GM23338 (cell line): ENCODE data around the gene SPAG7. TPM values are rescaled to one million over a fixed set of nuclear protein-coding genes. Genes with fewer than 3 reads are reported as not detected.

Experiments used
- ATAC-seq: fragments of 200-7000 bp; cut with Tn5 transposase; 3 replicates; pipeline ENCODE4 v1.9.1; 2020
- DNase-seq: peaks from one replicate; pipeline ENCODE4 v3.0.0-alpha.2; 2015; ENCODE audit warnings: low spot score
- H2AFZ ChIP-seq: fragments of 200-600 bp; sonication (generic); 2 replicates; pipeline ENCODE4 v1.8.0; 2016; ENCODE audit warnings: antibody characterized with exemption, mild to moderate bottlenecking, moderate library complexity
- H3F3A ChIP-seq: fragments of 200-600 bp; sonication (generic); replicated peaks from 2 replicates; pipeline ENCODE4 v1.8.0; 2017; ENCODE audit warnings: antibody characterized with exemption, mixed run types, low read depth
- H3K27ac ChIP-seq: fragments of 200-600 bp; sonication (generic); 2 replicates; pipeline ENCODE4 v1.6.1; 2016; ENCODE audit warnings: low read depth
- H3K27me3 ChIP-seq: fragments of 200-600 bp; sonication (generic); 2 replicates; pipeline ENCODE4 v1.8.0; 2016; ENCODE audit warnings: mild to moderate bottlenecking, mixed run types, moderate library complexity; ENCODE audit not compliant: insufficient read depth
- H3K36me3 ChIP-seq: fragments of 200-600 bp; sonication (generic); 2 replicates; pipeline ENCODE4 v1.8.0; 2016; ENCODE audit warnings: mild to moderate bottlenecking; ENCODE audit not compliant: insufficient read depth
- H3K4me1 ChIP-seq: fragments of 200-600 bp; sonication (generic); 2 replicates; pipeline ENCODE4 v1.8.0; 2016; ENCODE audit warnings: mild to moderate bottlenecking, moderate library complexity; ENCODE audit not compliant: insufficient read depth
- H3K4me2 ChIP-seq: fragments of 200-600 bp; sonication (generic); 2 replicates; pipeline ENCODE4 v1.7.1; 2017; ENCODE audit warnings: mixed run types
- H3K4me3 ChIP-seq: fragments of 200-600 bp; sonication (generic); 2 replicates; pipeline ENCODE4 v1.6.1; 2016; ENCODE audit warnings: mixed run types
- H3K79me2 ChIP-seq: fragments of 200-600 bp; sonication (generic); replicated peaks from 2 replicates; pipeline ENCODE4 v1.8.0; 2017; ENCODE audit warnings: mild to moderate bottlenecking; ENCODE audit not compliant: insufficient read depth
- H3K9me2 ChIP-seq: fragments of 200-600 bp; sonication (generic); 2 replicates; pipeline ENCODE4 v1.8.0; 2017; ENCODE audit not compliant: insufficient read depth
- H4K20me1 ChIP-seq: fragments of 200-600 bp; sonication (generic); replicated peaks from 2 replicates; pipeline ENCODE4 v1.8.0; 2017; ENCODE audit warnings: mild to moderate bottlenecking; ENCODE audit not compliant: insufficient read depth
- H3K27ac Mint-ChIP-seq: 2 replicates; pipeline ENCODE4 v1.8.0; 2020; ENCODE audit warnings: inconsistent platforms, mild to moderate bottlenecking, moderate library complexity, mixed read lengths
- H3K27me3 Mint-ChIP-seq: 3 replicates; pipeline ENCODE4 v1.8.0; 2022; ENCODE audit warnings: low read depth, mild to moderate bottlenecking, moderate library complexity, mixed read lengths, inconsistent platforms; ENCODE audit not compliant: insufficient read depth, poor library complexity
- H3K36me3 Mint-ChIP-seq: 3 replicates; pipeline ENCODE4 v1.8.0; 2021; ENCODE audit warnings: low read depth, mild to moderate bottlenecking, inconsistent platforms, moderate library complexity, mixed read lengths
- H3K4me1 Mint-ChIP-seq: 3 replicates; pipeline ENCODE4 v1.8.0; 2020; ENCODE audit warnings: mild to moderate bottlenecking, inconsistent platforms, mixed read lengths
- H3K4me3 Mint-ChIP-seq: 3 replicates; pipeline ENCODE4 v1.8.0; 2021; ENCODE audit warnings: moderate library complexity, mild to moderate bottlenecking, inconsistent platforms, mixed read lengths
- H3K9me3 Mint-ChIP-seq: 3 replicates; pipeline ENCODE4 v1.8.0; 2020; ENCODE audit warnings: moderate library complexity, mild to moderate bottlenecking, inconsistent platforms, mixed read lengths
- JUNB ChIP-seq: IDR thresholded peaks from one replicate; pipeline ENCODE4 v1.6.1; 2016; ENCODE audit warnings: antibody characterized with exemption; ENCODE audit not compliant: unreplicated experiment
- NANOG ChIP-seq: IDR thresholded peaks from 2 replicates; pipeline ENCODE4 v1.6.1; 2016; ENCODE audit warnings: antibody characterized with exemption, borderline replicate concordance
- polyA plus RNA-seq: library from polyadenylated mRNA; unstranded; fragments of >200 nt; fragmentation: Nextera tagmentation; extraction: Ambion mirVana; gene quantifications from 2 replicates; pipeline ENCODE4 v1.2.1, GENCODE V29; 2016
- total RNA-seq: library from RNA; depleted of rRNA; stranded (reverse); fragments of >200 nt; shearing (Covaris generic); gene quantifications from 2 replicates; pipeline ENCODE4 v1.2.3, GENCODE V29; 2014
- TF ChIP-seq, protein P1 (sequence below), 2 experiments: fragments of 200-600 bp in 1 of 2; sonication (generic) in 1 of 2; conservative IDR thresholded peaks; 2 replicates each; pipeline versions ENCODE4 v1.5.1 to v1.6.1; 2016 to 2017; ENCODE audit warnings: antibody characterized with exemption in 2 of 2, low read depth in 2 of 2, mild to moderate bottlenecking in 2 of 2, moderate library complexity in 1 of 2
- TF ChIP-seq, protein P2 (sequence below): IDR thresholded peaks from 2 replicates; pipeline ENCODE4 v1.6.1; 2016; ENCODE audit warnings: antibody characterized with exemption
- TF ChIP-seq, protein P3 (sequence below): fragments of 250-450 bp; sonication (Bioruptor Pico); IDR thresholded peaks from 2 replicates; pipeline ENCODE4 v1.5.0; 2020; ENCODE audit warnings: mild to moderate bottlenecking, moderate library complexity

The SPAG7 gene
- total and polyA plus RNA-seq, 2 experiments from 2014 or later: 77.9 to 226 TPM

DNA sequence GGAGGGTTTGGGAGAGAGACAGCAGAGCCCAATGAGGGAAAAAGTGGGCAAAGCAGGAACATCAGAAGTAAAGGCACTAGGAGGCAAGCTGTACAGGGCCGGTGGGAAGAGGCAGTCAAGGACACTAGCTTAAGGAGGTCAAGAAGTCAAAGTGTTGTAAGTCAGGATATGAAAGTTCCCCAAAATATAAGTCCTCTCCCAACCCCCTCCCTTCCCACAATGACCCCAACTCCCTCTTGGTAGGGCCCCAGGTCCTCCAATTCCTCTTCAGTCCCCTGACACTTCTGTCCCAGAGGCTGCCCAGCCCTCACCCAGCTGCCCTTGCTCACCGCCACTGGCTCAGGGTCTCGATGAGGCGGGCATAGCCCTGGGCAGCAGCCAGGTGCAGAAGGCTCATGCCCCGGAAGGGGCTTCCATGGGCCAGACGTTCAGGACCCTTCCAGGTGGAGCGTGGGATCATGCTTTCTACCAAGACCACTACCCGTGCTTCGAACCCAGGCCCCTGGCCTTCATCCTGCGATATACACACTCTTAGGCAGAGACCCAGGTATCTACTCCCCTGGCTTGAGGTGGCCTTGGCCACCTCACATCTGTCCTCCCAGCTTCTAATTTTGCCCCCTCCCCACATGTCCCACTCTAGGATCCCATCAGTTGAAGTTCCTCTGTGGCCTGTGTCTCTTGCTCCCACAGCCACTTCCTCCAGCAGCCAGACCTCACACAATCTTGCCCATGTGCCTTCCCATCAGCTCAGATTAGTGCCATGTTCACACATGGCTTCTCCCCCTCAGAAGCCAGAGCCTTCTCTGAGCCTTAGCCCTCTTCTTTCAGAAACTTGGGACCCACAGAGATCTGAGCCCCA lies 5.9 kb upstream of the SPAG7 start:
- no peaks in the 10 kb centered on the region for H3K36me3 ChIP-seq
- Mint-ChIP-seq H3K4me3 (peak overlapping the region; percentile 39; the same call in 1 of the 3 replicates), H3K9me3 (no peaks in the 10 kb centered on the region), H3K27ac (no peak overlapping the region), H3K27me3 (peaks cover 53% of the 10 kb centered on the region), H3K36me3 (peaks cover 44% of the 10 kb centered on the region), H3K4me1 (peaks cover 29% of the 10 kb centered on the region)
- peaks cover 56% of the 10 kb centered on the region for H3K27me3 ChIP-seq
- no peaks in the 10 kb centered on the region for H3K9me2 ChIP-seq
- H3F3A ChIP-seq: peaks cover 6% of the 10 kb centered on the region; the same call in 1 of the 2 replicates
- no peak for ATAC-seq
- peaks cover 13% of the 10 kb centered on the region for H3K79me2 ChIP-seq
- 0 out of 2 replicates have a peak, but pooled peaks cover 9% of the 10 kb centered on the region for H4K20me1 ChIP-seq
- no peak for DNase-seq
- H3K4me2 ChIP-seq: peak overlapping the region; percentile 57; the same call in 1 of the 2 replicates
- H3K4me3 ChIP-seq: no peak overlapping the region
- no peak overlapping the region for H2AFZ ChIP-seq
- no peak overlapping the region for H3K27ac ChIP-seq
- TF ChIP-seq, protein P1, sequence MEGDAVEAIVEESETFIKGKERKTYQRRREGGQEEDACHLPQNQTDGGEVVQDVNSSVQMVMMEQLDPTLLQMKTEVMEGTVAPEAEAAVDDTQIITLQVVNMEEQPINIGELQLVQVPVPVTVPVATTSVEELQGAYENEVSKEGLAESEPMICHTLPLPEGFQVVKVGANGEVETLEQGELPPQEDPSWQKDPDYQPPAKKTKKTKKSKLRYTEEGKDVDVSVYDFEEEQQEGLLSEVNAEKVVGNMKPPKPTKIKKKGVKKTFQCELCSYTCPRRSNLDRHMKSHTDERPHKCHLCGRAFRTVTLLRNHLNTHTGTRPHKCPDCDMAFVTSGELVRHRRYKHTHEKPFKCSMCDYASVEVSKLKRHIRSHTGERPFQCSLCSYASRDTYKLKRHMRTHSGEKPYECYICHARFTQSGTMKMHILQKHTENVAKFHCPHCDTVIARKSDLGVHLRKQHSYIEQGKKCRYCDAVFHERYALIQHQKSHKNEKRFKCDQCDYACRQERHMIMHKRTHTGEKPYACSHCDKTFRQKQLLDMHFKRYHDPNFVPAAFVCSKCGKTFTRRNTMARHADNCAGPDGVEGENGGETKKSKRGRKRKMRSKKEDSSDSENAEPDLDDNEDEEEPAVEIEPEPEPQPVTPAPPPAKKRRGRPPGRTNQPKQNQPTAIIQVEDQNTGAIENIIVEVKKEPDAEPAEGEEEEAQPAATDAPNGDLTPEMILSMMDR (conservative IDR thresholded peaks at IDR 0.05; ENCODE audit: low read depth in 2 of 2): no peak
- TF ChIP-seq, protein P2, sequence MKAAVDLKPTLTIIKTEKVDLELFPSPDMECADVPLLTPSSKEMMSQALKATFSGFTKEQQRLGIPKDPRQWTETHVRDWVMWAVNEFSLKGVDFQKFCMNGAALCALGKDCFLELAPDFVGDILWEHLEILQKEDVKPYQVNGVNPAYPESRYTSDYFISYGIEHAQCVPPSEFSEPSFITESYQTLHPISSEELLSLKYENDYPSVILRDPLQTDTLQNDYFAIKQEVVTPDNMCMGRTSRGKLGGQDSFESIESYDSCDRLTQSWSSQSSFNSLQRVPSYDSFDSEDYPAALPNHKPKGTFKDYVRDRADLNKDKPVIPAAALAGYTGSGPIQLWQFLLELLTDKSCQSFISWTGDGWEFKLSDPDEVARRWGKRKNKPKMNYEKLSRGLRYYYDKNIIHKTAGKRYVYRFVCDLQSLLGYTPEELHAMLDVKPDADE: no peak
- TF ChIP-seq NANOG: no peak
- TF ChIP-seq, protein P3, sequence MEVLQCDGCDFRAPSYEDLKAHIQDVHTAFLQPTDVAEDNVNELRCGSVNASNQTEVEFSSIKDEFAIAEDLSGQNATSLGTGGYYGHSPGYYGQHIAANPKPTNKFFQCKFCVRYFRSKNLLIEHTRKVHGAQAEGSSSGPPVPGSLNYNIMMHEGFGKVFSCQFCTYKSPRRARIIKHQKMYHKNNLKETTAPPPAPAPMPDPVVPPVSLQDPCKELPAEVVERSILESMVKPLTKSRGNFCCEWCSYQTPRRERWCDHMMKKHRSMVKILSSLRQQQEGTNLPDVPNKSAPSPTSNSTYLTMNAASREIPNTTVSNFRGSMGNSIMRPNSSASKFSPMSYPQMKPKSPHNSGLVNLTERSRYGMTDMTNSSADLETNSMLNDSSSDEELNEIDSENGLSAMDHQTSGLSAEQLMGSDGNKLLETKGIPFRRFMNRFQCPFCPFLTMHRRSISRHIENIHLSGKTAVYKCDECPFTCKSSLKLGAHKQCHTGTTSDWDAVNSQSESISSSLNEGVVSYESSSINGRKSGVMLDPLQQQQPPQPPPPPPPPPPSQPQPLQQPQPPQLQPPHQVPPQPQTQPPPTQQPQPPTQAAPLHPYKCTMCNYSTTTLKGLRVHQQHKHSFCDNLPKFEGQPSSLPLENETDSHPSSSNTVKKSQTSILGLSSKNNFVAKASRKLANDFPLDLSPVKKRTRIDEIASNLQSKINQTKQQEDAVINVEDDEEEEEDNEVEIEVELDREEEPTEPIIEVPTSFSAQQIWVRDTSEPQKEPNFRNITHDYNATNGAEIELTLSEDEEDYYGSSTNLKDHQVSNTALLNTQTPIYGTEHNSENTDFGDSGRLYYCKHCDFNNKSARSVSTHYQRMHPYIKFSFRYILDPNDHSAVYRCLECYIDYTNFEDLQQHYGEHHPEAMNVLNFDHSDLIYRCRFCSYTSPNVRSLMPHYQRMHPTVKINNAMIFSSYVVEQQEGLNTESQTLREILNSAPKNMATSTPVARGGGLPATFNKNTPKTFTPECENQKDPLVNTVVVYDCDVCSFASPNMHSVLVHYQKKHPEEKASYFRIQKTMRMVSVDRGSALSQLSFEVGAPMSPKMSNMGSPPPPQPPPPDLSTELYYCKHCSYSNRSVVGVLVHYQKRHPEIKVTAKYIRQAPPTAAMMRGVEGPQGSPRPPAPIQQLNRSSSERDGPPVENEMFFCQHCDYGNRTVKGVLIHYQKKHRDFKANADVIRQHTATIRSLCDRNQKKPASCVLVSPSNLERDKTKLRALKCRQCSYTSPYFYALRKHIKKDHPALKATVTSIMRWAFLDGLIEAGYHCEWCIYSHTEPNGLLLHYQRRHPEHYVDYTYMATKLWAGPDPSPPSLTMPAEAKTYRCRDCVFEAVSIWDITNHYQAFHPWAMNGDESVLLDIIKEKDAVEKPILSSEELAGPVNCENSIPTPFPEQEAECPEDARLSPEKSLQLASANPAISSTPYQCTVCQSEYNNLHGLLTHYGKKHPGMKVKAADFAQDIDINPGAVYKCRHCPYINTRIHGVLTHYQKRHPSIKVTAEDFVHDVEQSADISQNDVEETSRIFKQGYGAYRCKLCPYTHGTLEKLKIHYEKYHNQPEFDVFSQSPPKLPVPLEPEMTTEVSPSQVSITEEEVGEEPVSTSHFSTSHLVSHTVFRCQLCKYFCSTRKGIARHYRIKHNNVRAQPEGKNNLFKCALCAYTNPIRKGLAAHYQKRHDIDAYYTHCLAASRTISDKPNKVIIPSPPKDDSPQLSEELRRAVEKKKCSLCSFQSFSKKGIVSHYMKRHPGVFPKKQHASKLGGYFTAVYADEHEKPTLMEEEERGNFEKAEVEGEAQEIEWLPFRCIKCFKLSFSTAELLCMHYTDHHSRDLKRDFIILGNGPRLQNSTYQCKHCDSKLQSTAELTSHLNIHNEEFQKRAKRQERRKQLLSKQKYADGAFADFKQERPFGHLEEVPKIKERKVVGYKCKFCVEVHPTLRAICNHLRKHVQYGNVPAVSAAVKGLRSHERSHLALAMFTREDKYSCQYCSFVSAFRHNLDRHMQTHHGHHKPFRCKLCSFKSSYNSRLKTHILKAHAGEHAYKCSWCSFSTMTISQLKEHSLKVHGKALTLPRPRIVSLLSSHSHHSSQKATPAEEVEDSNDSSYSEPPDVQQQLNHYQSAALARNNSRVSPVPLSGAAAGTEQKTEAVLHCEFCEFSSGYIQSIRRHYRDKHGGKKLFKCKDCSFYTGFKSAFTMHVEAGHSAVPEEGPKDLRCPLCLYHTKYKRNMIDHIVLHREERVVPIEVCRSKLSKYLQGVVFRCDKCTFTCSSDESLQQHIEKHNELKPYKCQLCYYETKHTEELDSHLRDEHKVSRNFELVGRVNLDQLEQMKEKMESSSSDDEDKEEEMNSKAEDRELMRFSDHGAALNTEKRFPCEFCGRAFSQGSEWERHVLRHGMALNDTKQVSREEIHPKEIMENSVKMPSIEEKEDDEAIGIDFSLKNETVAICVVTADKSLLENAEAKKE (CRISPR knock-in tag): no peak
- no peak for TF ChIP-seq JUNB
- H3K4me1 ChIP-seq: peaks cover 17% of the 10 kb centered on the region
